Parathyroid adenoma (tissue), 2 donors: Measurements from ENCODE around the gene MBLAC1.

ENCODE experiments used
- H2AFZ ChIP-seq: fragments of 300-600 bp; sonication (generic); one replicate; pipeline ENCODE4 v1.7.0; 2017; ENCODE audit warnings: antibody characterized with exemption, mild to moderate bottlenecking
- H3K27ac ChIP-seq: fragments of 300-600 bp; sonication (generic); one replicate; pipeline ENCODE4 v1.7.0; 2017
- H3K27me3 ChIP-seq: fragments of 300-600 bp; sonication (generic); one replicate; pipeline ENCODE4 v1.7.0; 2017; ENCODE audit warnings: low read length; ENCODE audit not compliant: control insufficient read depth, insufficient read depth
- H3K36me3 ChIP-seq: fragments of 300-600 bp; sonication (generic); one replicate; pipeline ENCODE4 v1.7.0; 2017; ENCODE audit warnings: low read length; ENCODE audit not compliant: control insufficient read depth, insufficient read depth
- H3K4me1 ChIP-seq: fragments of 300-600 bp; sonication (generic); one replicate; pipeline ENCODE4 v1.7.0; 2017; ENCODE audit warnings: control low read depth
- H3K4me2 ChIP-seq: fragments of 300-600 bp; sonication (generic); one replicate; pipeline ENCODE4 v1.7.0; 2017; ENCODE audit warnings: low read length
- H3K4me3 ChIP-seq: fragments of 300-600 bp; sonication (generic); one replicate; pipeline ENCODE4 v1.7.0; 2017; ENCODE audit warnings: low read depth, low read length
- H3K79me2 ChIP-seq: fragments of 300-600 bp; sonication (generic); one replicate; pipeline ENCODE4 v1.7.0; 2017; ENCODE audit warnings: control low read depth
- H3K9ac ChIP-seq: fragments of 300-600 bp; sonication (generic); one replicate; pipeline ENCODE4 v1.7.0; 2017; ENCODE audit warnings: mild to moderate bottlenecking
- H3K9me3 ChIP-seq: fragments of 300-600 bp; sonication (generic); one replicate; pipeline ENCODE4 v1.7.0; 2017; ENCODE audit warnings: low read length; ENCODE audit not compliant: control insufficient read depth
- CTCF ChIP-seq: fragments of 300-600 bp; sonication (generic); IDR thresholded peaks from one replicate; pipeline ENCODE4 v1.7.0; 2017; ENCODE audit warnings: antibody characterized with exemption, mild to moderate bottlenecking
- donor health status: primary hyperparathyroidism.

The MBLAC1 gene

DNA sequence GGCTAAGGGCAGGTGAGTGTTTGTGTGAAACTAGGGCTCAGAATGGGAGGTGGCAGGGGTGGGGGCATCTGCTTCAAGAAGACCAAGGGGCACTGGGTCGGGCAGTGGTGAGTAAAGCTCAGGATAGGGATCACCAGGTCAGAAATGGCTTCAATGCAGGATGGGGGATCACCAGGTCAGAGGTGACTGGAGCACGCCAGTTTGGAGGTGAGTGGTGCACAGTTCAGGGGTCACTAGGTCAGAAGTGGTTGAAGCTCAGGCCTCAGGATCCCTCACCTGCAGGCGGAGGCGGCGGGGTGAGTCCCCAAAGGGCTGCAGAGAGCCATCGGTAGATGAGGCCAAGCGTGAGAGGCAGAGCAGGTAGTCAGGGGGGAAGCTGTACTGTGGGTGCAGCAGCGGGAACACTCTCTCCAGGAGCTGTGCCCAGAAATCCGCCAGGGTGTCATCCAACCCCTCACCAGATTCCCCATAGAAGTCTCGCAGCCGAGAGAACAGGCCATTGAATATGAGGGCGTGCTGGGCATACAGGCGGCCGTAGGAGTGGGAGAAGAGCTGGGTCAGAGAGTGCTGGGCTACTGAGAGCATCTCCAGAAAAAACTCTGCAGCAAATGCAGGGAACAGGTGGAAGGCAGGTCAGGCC is 48.6 kb downstream of the MBLAC1 start:
- H3K79me2 ChIP-seq: no peaks in the 10 kb centered on the region
- H3K36me3 ChIP-seq: no peaks in the 10 kb centered on the region
- H2AFZ ChIP-seq: no peak overlapping the region
- no peak for TF ChIP-seq CTCF
- H3K27me3 ChIP-seq: no peaks in the 10 kb centered on the region
- H3K4me2 ChIP-seq: no peak overlapping the region
- peaks cover 2% of the 10 kb centered on the region for H3K4me1 ChIP-seq
- no peaks in the 10 kb centered on the region for H3K9me3 ChIP-seq
- H3K4me3 ChIP-seq: no peak overlapping the region
- H3K9ac ChIP-seq: no peak overlapping the region
- H3K27ac ChIP-seq: no peak overlapping the region

DNA sequence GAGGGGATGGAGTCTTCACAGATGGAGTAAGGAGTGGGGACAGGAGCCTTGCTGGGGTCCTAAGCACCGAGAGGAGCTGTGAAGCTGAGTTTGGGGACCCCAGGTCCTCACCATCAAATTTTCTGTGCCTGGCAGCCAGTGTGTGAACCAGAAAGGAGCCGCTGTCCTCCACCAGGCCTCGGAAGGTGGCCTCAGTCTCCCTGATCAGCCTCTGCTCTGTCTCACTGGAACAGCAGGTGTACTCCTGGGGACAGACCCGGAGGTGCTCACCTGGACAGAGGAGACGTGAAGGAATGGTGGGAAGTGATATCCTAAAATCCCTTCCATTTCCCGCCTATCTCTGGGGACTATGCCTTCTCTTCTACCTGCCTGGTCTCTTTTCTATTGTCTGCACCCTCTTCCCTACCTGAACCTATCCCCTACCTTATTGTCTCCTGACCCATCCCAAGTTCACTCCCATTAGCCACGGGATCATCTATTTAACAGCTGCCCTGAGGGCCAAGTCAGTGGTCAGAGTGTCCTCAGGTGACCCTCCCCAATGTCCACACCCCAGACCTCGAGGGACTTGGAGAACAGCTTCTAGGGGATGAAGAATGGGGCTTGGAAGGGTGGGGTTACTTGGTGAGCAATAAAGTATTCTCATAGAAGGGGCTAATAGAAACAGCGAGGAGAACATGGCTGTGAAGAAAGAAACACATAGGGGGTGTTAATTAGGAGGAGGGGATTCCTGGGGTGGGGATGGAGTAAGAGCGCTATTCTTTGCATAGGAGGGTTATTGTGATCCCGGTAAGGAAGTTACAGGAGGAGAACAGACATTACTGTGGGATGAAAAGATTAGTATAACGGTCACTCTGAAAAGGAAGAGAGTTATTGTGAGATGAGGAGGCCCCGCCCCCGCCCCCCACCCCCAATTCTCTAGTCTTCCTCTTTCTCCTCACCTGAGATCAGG is 49.6 kb downstream of the MBLAC1 start:
- Histone ChIP-seq H3K9ac (no peak overlapping the region), H3K27ac (no peak overlapping the region)

DNA sequence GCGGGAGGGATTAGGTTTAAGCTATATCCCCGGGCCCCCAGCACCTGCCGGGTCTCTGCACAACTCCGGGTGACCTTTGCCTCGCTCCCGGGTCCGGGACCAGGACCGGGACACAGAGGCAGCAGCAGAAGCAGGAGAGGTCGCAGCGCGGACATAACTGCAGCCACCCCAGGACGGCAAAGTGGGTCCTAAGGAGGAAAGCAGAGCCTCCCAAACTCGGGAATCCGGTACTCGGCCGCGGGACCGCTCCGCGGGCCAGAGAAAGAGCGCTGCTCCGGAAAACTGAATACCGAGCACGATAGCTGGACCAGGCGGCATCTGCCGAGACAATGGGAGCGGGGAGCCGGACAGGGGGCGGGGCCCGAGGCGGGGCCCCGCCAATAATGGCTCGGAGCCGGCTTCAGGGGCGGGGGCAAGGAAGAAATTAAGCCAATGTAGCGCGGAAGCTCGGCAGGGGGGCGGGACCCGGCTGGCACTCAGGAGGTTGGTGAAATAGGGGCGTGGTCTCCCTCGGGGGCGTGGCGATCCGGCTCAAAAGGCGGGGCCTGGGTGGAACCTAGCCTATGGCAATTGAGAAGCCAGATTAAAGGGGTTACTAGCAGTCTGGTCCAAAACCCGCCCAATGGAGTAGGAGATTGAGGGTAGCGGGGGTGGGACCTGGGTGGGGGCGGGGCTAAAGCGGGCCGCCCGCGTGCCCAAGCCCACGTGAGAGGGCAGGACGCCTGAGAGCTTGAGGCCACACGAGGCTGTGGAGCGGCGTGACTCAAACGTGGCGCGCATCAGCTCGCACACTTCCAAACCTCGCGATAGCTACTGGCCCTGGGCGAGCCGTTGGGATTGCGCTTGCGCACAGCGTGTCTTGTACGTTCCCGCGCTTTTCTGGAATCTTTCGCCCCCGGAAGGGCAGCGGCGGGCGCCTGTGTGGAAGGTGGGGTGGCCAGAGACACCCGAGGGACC is 50.6 kb downstream of the MBLAC1 start, which contains the start of the genes GPC2 and STAG3:
GPC2 (minus strand) TSS at position 337 of the 957 bp plus-strand sequence; CDS start at position 155, 182 bp downstream.
STAG3 (plus strand) TSS at position 874 of the 957 bp plus-strand sequence. CDS start 2,639 bp downstream, outside the sequence.
- Histone ChIP-seq H3K36me3 (no peaks in the 10 kb centered on the region), H3K4me3 (peak within 1 kb of the TSS; percentile 58), H3K27ac (no peak within 1 kb of the TSS), H3K79me2 (no peaks in the 10 kb centered on the region), H3K9me3 (no peaks in the 10 kb centered on the region), H3K4me2 (peak within 1 kb of the TSS; percentile 92), H3K4me1 (peaks cover 2% of the 10 kb centered on the region), H3K27me3 (no peaks in the 10 kb centered on the region), H2AFZ (peak within 1 kb of the TSS; percentile 92), H3K9ac (no peak within 1 kb of the TSS)
- no peak for TF ChIP-seq CTCF

More for the DNA sequence above, 49.6 kb downstream of the MBLAC1 start:
- H2AFZ ChIP-seq: peak overlapping the region; percentile 92
- peak overlapping the region; percentile 58 for H3K4me3 ChIP-seq
- H3K79me2 ChIP-seq: no peaks in the 10 kb centered on the region
- TF ChIP-seq CTCF: no peak
- H3K36me3 ChIP-seq: no peaks in the 10 kb centered on the region
- H3K4me2 ChIP-seq: peak overlapping the region; percentile 92
- peaks cover 2% of the 10 kb centered on the region for H3K4me1 ChIP-seq
- no peaks in the 10 kb centered on the region for H3K9me3 ChIP-seq
- no peaks in the 10 kb centered on the region for H3K27me3 ChIP-seq
